ENCODE measurements around the gene CST3. TPM values are rescaled to one million over a fixed set of nuclear protein-coding genes. Genes with fewer than 3 reads are reported as not detected.

Gene CST3
- total and polyA plus RNA-seq, 7 donors, result 344 to 1,250 (median 693) TPM

GRCh38 chr20:23683281-23683680, 45.5 kb upstream of the CST3 start:
- H3K9me3 ChIP-seq, result no peaks in the 10 kb centered on the region
- H3K36me3 ChIP-seq, result no peaks in the 10 kb centered on the region
- no peak overlapping the region for H3K4me3 ChIP-seq
- TF ChIP-seq POLR2A (IDR thresholded peaks at IDR 0.05) (no peak), EP300 (IDR thresholded peaks at IDR 0.05) (no peak), POLR2AphosphoS5 (IDR thresholded peaks at IDR 0.05) (no peak)
- TF ChIP-seq, protein P1, sequence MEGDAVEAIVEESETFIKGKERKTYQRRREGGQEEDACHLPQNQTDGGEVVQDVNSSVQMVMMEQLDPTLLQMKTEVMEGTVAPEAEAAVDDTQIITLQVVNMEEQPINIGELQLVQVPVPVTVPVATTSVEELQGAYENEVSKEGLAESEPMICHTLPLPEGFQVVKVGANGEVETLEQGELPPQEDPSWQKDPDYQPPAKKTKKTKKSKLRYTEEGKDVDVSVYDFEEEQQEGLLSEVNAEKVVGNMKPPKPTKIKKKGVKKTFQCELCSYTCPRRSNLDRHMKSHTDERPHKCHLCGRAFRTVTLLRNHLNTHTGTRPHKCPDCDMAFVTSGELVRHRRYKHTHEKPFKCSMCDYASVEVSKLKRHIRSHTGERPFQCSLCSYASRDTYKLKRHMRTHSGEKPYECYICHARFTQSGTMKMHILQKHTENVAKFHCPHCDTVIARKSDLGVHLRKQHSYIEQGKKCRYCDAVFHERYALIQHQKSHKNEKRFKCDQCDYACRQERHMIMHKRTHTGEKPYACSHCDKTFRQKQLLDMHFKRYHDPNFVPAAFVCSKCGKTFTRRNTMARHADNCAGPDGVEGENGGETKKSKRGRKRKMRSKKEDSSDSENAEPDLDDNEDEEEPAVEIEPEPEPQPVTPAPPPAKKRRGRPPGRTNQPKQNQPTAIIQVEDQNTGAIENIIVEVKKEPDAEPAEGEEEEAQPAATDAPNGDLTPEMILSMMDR (IDR thresholded peaks at IDR 0.05), result no peak
- DNase-seq, result no peak
- no peaks in the 10 kb centered on the region for H3K27me3 ChIP-seq
- H3K4me1 ChIP-seq, result no peaks in the 10 kb centered on the region
- intact Hi-C loops (cut with DNase I), result no loop called here
- no peak overlapping the region for H3K27ac ChIP-seq
- 81 to 88% methylated on average over 2 of the region's 2 CpGs for WGBS, 2 donors

GRCh38 chr20:23680146-23680545, 42.4 kb upstream of the CST3 start:
- no peak for DNase-seq
- H3K27ac ChIP-seq, result no peak overlapping the region
- intact Hi-C loops (cut with DNase I), result no loop called here
- H3K36me3 ChIP-seq, result no peaks in the 10 kb centered on the region
- H3K4me1 ChIP-seq, result no peaks in the 10 kb centered on the region
- H3K4me3 ChIP-seq, result no peak overlapping the region
- TF ChIP-seq EP300 (IDR thresholded peaks at IDR 0.05) (no peak), POLR2A (IDR thresholded peaks at IDR 0.05) (no peak), POLR2AphosphoS5 (IDR thresholded peaks at IDR 0.05) (no peak)
- TF ChIP-seq, protein P1 (IDR thresholded peaks at IDR 0.05), result no peak
- no peaks in the 10 kb centered on the region for H3K9me3 ChIP-seq
- H3K27me3 ChIP-seq, result no peaks in the 10 kb centered on the region

- no peaks in the 10 kb centered on the region for H3K27me3 ChIP-seq
- intact Hi-C loops (cut with DNase I), result no loop called here
- H3K9me3 ChIP-seq, result no peaks in the 10 kb centered on the region
- no peak overlapping the region for H3K27ac ChIP-seq
- TF ChIP-seq POLR2A (IDR thresholded peaks at IDR 0.05) (no peak), POLR2AphosphoS5 (IDR thresholded peaks at IDR 0.05) (no peak), EP300 (IDR thresholded peaks at IDR 0.05) (no peak)
- TF ChIP-seq, protein P1 (IDR thresholded peaks at IDR 0.05), result no peak
- H3K36me3 ChIP-seq, result no peaks in the 10 kb centered on the region
- 90 to 93% methylated on average over 7 of the region's 7 CpGs for WGBS, 2 donors
- H3K4me3 ChIP-seq, result no peak overlapping the region
- H3K4me1 ChIP-seq, result no peaks in the 10 kb centered on the region
- DNase-seq, result no peak
Measured at GRCh38 chr20:23679133-23680092, 41.7 kb upstream of the CST3 start.

DNA sequence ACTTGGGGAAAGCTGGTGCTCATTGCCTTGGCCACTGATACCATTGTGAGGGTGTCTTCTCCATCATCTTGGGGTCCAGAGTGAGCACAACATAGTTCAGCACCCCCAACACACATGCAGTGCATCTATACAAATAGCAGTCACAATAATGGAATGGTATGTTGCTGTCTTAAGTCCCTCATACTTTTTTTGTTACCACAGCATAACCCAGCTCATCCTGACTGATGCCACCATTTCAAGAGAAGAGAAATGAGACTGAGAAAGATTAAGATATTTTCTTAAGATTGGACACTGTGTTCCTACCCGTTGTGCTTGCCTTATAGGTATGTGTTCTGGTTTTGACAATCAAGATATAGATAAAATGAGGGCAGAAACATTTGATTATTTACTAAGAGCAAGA, 35.5 kb upstream of the CST3 start:
- no peak overlapping the region for H3K4me3 ChIP-seq
- no peaks in the 10 kb centered on the region for H3K4me1 ChIP-seq
- H3K27ac ChIP-seq, result no peak overlapping the region
- TF ChIP-seq POLR2AphosphoS5 (IDR thresholded peaks at IDR 0.05), result no peak
- TF ChIP-seq POLR2A (IDR thresholded peaks at IDR 0.05), result no peak
- TF ChIP-seq EP300 (IDR thresholded peaks at IDR 0.05), result no peak
- TF ChIP-seq, protein P1 (IDR thresholded peaks at IDR 0.05), result no peak
- H3K9me3 ChIP-seq, result no peaks in the 10 kb centered on the region
- no peak for DNase-seq
- no peaks in the 10 kb centered on the region for H3K36me3 ChIP-seq
- no peaks in the 10 kb centered on the region for H3K27me3 ChIP-seq
- WGBS, 2 donors, result 69 to 86% methylated on average over 1 of the region's 1 CpG
- intact Hi-C loops (cut with DNase I), result no loop called here
